ENCODE results near the gene DNAJC5G. TPM values are rescaled to one million over a fixed set of nuclear protein-coding genes. Genes with fewer than 3 reads are reported as not detected.

The DNAJC5G gene
- total and polyA plus RNA-seq, 2 of the 13 experiments (the other 11 are each of a cell fraction or from before 2014, with no cell fraction given), result 0.05 TPM; not detected in 1

DNA sequence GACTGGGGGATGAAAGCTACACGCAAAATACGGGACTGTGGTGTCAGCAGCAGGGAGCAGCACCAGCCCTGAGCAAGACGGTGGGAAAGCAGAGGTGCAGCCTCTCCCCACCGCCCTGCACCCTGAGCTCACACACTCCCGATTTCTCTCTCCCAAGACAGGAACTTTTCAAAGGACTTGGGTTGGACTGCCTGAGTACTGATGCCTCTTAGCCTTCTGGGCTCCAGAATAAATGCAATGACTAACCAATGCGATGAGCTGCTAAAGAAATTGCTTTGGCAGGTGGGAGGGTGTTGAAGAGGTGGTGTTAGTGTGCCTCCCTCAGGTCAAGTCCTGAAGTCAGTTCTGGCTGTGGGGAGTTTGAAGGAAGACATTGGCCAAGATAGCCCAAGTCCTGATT is 16.6 kb downstream of the DNAJC5G start (continued):
- TF ChIP-seq PAWR (CRISPR knock-in tag; IDR thresholded peaks at IDR 0.05; ENCODE audit: borderline replicate concordance) (0 out of 2 replicates have a peak, but pooled peaks have one; percentile 29), FOXC1 (CRISPR knock-in tag; IDR thresholded peaks at IDR 0.05; ENCODE audit: borderline replicate concordance) (0 out of 2 replicates have a peak, but pooled peaks have one; percentile 39), THAP11 (CRISPR knock-in tag; IDR thresholded peaks at IDR 0.05) (peak; percentile 33; the same call in 1 of the 2 replicates), SNRNP70 (IDR thresholded peaks at IDR 0.05; ENCODE audit: low read depth, low read length) (no peak), MTA1 (CRISPR knock-in tag; IDR thresholded peaks at IDR 0.05; ENCODE audit: borderline replicate concordance) (no peak), TEAD3 (CRISPR knock-in tag; optimal IDR thresholded peaks at IDR 0.05; ENCODE audit: borderline replicate concordance) (peak; percentile 28), MIXL1 (CRISPR knock-in tag; IDR thresholded peaks at IDR 0.05) (no peak), KDM5B (CRISPR knock-in tag; IDR thresholded peaks at IDR 0.05; ENCODE audit: borderline replicate concordance) (0 out of 2 replicates have a peak, but pooled peaks have one; percentile 28), HDAC6 (IDR thresholded peaks at IDR 0.05; ENCODE audit: low read depth, low read length) (no peak), ZSCAN31 (CRISPR knock-in tag; IDR thresholded peaks at IDR 0.05; ENCODE audit: low read depth) (peak; percentile 44; the same call in 1 of the 2 replicates), CC2D1A (CRISPR knock-in tag; IDR thresholded peaks at IDR 0.05) (no peak), AGO2 (optimal IDR thresholded peaks at IDR 0.05; ENCODE audit: low read depth, low read length) (no peak), ZMYM2 (CRISPR knock-in tag; IDR thresholded peaks at IDR 0.05) (no peak)
- TF ChIP-seq, protein P1, sequence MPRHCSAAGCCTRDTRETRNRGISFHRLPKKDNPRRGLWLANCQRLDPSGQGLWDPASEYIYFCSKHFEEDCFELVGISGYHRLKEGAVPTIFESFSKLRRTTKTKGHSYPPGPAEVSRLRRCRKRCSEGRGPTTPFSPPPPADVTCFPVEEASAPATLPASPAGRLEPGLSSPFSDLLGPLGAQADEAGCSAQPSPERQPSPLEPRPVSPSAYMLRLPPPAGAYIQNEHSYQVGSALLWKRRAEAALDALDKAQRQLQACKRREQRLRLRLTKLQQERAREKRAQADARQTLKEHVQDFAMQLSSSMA (CRISPR knock-in tag; IDR thresholded peaks at IDR 0.05), result peak; percentile 50; the same call in 1 of the 2 replicates
- TF ChIP-seq, protein P2, sequence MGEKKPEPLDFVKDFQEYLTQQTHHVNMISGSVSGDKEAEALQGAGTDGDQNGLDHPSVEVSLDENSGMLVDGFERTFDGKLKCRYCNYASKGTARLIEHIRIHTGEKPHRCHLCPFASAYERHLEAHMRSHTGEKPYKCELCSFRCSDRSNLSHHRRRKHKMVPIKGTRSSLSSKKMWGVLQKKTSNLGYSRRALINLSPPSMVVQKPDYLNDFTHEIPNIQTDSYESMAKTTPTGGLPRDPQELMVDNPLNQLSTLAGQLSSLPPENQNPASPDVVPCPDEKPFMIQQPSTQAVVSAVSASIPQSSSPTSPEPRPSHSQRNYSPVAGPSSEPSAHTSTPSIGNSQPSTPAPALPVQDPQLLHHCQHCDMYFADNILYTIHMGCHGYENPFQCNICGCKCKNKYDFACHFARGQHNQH (CRISPR knock-in tag; IDR thresholded peaks at IDR 0.05), result no peak
- TF ChIP-seq, protein P3, sequence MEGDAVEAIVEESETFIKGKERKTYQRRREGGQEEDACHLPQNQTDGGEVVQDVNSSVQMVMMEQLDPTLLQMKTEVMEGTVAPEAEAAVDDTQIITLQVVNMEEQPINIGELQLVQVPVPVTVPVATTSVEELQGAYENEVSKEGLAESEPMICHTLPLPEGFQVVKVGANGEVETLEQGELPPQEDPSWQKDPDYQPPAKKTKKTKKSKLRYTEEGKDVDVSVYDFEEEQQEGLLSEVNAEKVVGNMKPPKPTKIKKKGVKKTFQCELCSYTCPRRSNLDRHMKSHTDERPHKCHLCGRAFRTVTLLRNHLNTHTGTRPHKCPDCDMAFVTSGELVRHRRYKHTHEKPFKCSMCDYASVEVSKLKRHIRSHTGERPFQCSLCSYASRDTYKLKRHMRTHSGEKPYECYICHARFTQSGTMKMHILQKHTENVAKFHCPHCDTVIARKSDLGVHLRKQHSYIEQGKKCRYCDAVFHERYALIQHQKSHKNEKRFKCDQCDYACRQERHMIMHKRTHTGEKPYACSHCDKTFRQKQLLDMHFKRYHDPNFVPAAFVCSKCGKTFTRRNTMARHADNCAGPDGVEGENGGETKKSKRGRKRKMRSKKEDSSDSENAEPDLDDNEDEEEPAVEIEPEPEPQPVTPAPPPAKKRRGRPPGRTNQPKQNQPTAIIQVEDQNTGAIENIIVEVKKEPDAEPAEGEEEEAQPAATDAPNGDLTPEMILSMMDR (CRISPR knock-in tag; IDR thresholded peaks at IDR 0.05), result peak; percentile 78
- TF ChIP-seq, protein P4, sequence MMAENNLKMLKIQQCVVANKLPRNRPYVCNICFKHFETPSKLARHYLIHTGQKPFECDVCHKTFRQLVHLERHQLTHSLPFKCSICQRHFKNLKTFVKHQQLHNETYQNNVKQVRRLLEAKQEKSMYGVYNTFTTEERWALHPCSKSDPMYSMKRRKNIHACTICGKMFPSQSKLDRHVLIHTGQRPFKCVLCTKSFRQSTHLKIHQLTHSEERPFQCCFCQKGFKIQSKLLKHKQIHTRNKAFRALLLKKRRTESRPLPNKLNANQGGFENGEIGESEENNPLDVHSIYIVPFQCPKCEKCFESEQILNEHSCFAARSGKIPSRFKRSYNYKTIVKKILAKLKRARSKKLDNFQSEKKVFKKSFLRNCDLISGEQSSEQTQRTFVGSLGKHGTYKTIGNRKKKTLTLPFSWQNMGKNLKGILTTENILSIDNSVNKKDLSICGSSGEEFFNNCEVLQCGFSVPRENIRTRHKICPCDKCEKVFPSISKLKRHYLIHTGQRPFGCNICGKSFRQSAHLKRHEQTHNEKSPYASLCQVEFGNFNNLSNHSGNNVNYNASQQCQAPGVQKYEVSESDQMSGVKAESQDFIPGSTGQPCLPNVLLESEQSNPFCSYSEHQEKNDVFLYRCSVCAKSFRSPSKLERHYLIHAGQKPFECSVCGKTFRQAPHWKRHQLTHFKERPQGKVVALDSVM (CRISPR knock-in tag; IDR thresholded peaks at IDR 0.05), result no peak
- TF ChIP-seq, protein P5, sequence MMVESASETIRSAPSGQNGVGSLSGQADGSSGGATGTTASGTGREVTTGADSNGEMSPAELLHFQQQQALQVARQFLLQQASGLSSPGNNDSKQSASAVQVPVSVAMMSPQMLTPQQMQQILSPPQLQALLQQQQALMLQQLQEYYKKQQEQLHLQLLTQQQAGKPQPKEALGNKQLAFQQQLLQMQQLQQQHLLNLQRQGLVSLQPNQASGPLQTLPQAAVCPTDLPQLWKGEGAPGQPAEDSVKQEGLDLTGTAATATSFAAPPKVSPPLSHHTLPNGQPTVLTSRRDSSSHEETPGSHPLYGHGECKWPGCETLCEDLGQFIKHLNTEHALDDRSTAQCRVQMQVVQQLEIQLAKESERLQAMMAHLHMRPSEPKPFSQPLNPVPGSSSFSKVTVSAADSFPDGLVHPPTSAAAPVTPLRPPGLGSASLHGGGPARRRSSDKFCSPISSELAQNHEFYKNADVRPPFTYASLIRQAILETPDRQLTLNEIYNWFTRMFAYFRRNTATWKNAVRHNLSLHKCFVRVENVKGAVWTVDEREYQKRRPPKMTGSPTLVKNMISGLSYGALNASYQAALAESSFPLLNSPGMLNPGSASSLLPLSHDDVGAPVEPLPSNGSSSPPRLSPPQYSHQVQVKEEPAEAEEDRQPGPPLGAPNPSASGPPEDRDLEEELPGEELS (CRISPR knock-in tag; IDR thresholded peaks at IDR 0.05), result no peak
